ENCODE measurements around the gene HCK. TPM values are rescaled to one million over a fixed set of nuclear protein-coding genes. Genes with fewer than 3 reads are reported as not detected.
"Not testable (repeated sequence)": the region's sequence is repeated elsewhere in the genome, so short reads cannot be mapped to it uniquely, and the experiment has no call there.

The HCK gene
- total and polyA plus RNA-seq, 9 donors, result 4.4 to 6.3 (median 4.5) TPM

DNA sequence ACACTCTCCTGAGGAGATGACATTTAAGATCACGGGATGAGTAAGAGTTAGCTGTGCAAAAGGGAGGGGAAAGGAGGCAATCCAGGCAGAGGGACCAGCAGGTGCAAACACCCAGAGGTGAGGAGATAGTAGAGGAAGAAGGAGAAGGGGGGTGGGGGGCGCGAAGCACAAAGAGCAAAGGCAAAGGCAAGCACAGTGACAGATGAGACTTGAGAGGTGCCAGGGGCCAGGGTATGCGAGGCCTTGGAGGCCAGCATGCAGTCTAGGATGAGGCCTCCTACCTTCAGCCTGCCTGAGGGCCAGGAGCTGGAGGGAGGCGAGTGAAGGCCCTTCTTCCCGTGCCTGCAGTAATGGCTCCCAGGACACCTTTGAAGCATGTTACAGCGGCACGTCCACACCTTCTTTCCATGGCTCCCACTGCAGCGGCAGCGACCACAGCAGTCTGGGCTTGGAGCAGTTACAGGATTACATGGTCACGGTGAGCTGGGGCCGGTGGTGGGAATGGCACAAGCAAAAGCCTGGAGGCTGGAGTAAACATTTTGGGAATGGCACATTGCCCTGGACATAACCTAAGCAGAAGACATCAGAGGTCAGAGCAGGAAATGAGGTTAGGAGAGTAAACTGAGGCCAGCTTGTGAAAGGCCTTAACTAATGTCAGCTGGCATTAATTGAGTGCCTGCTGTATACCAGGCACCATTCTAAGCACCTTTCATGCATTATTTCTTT, 23.2 kb upstream of the HCK start:
- no peak for DNase-seq
- WGBS (ENCODE audit: insufficient coverage), result 27% methylated on average over 11 of the region's 12 CpGs

DNA sequence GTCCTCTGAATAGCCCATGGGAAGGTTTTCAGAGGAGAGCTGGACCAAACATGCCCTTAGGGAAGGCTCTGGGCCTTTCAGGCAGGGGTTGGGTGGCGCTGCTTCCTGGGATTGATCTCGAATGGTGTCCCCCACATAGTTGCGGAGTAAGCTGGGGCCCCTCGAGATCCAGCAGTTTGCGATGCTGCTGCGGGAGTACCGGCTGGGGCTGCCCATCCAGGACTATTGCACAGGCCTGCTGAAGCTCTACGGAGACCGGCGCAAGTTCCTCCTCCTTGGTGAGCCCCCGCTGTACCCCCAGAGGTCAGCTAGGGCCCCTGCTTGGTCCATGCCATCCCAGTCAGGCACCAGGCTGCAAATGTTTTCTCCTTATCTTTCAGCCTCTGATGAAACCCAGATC, 22.5 kb upstream of the HCK start:
- no peak overlapping the region for H3K27ac ChIP-seq (ENCODE audit: low read length)
- peaks cover 19% of the 10 kb centered on the region for H3K27me3 ChIP-seq (ENCODE audit: control insufficient read depth, insufficient read depth, low read length)
- no peak overlapping the region for H3K4me3 ChIP-seq (ENCODE audit: low read length)
- 64% methylated on average over 11 of the region's 11 CpGs for WGBS (ENCODE audit: insufficient coverage)
- DNase-seq, result no peak
- peaks cover 6% of the 10 kb centered on the region for H3K4me1 ChIP-seq (ENCODE audit: control insufficient read depth, insufficient read depth, low read length)
- H3K9me3 ChIP-seq (replicated peaks; ENCODE audit: control insufficient read depth, low read depth, low read length), result no peaks in the 10 kb centered on the region
- no peaks in the 10 kb centered on the region for H3K36me3 ChIP-seq (ENCODE audit: control insufficient read depth, insufficient read depth, low read length)

More for the DNA sequence above, 23.2 kb upstream of the HCK start:
- H3K9me3 ChIP-seq (replicated peaks; ENCODE audit: control insufficient read depth, low read depth, low read length), result no peaks in the 10 kb centered on the region
- H3K4me1 ChIP-seq (ENCODE audit: control insufficient read depth, insufficient read depth, low read length), result peaks cover 6% of the 10 kb centered on the region
- no peaks in the 10 kb centered on the region for H3K36me3 ChIP-seq (ENCODE audit: control insufficient read depth, insufficient read depth, low read length)
- peaks cover 15% of the 10 kb centered on the region for H3K27me3 ChIP-seq (ENCODE audit: control insufficient read depth, insufficient read depth, low read length)
- no peak overlapping the region for H3K4me3 ChIP-seq (ENCODE audit: low read length)
- H3K27ac ChIP-seq (ENCODE audit: low read length), result no peak overlapping the region

DNA sequence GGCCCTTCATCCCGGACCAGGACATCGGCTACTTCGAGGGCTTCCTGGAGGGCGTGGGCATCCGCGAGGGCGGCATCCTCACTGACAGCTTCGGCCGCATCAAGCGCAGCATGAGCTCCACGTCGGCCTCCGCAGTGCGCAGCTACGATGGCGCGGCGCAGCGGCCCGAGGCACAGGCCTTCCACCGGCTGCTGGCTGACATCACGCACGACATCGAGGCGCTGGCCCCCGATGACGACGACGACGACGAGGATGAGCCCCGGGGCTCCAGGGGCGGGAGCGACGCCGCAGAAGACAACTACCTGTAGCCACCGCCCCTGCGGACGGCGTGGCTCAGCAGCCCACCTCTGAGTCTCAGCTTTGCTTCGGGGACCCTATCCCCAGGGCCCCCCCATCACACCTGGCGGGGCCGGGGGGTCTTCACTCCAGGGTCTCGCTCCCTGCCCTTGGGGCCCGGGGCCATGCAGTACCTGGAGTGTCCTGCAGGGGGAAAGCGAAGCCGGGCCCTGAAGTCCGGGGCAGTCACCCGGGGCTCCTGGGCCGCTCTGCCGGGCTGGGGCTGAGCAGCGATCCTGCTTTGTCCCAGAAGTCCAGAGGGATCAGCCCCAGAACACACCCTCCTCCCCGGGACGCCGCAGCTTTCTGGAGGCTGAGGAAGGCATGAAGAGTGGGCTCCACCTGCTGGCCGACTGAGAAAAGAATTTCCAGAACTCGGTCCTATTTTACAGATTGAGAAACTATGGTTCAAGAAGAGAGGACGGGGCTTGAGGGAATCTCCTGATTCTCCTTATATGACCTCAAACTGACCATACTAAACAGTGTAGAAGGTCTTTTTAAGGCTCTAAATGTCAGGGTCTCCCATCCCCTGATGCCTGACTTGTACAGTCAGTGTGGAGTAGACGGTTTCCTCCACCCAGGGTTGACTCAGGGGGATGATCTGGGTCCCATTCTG, 20.8 kb upstream of the HCK start:
- Histone ChIP-seq H3K9me3 (replicated peaks; ENCODE audit: control insufficient read depth, low read depth, low read length) (no peaks in the 10 kb centered on the region), H3K4me3 (ENCODE audit: low read length) (peak overlapping the region; percentile 23), H3K27me3 (ENCODE audit: control insufficient read depth, insufficient read depth, low read length) (peaks cover 29% of the 10 kb centered on the region), H3K27ac (ENCODE audit: low read length) (no peak overlapping the region), H3K4me1 (ENCODE audit: control insufficient read depth, insufficient read depth, low read length) (peaks cover 6% of the 10 kb centered on the region), H3K36me3 (ENCODE audit: control insufficient read depth, insufficient read depth, low read length) (no peaks in the 10 kb centered on the region)
- WGBS (ENCODE audit: insufficient coverage), result 10% methylated on average over 48 of the region's 59 CpGs
- DNase-seq, result peak; percentile 82

DNA sequence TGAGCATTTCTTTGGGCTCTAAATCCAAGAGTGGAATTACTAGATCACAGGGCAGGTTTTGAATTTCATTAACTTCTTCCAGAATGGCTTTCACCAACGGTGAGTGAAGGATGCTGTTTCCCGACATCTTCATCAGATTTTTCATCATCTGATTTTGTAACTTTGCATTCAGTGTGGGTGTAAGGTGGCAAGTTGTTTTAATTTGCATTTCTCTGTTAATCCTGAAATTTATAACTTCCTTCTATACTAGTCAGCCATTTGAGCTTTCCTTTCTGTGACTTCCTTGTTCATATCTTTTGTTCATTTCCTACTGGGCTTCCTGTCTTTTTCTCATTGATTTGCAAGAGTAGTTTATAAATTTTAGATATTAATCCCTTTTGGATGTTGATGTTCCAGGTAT, 18.7 kb upstream of the HCK start:
- DNase-seq, result no peak
- Histone ChIP-seq H3K9me3 (replicated peaks; ENCODE audit: control insufficient read depth, low read depth, low read length) (peaks cover 2% of the 10 kb centered on the region), H3K27me3 (ENCODE audit: control insufficient read depth, insufficient read depth, low read length) (peaks cover 33% of the 10 kb centered on the region), H3K27ac (ENCODE audit: low read length) (no peak overlapping the region), H3K4me3 (ENCODE audit: low read length) (no peak overlapping the region), H3K36me3 (ENCODE audit: control insufficient read depth, insufficient read depth, low read length) (no peaks in the 10 kb centered on the region), H3K4me1 (ENCODE audit: control insufficient read depth, insufficient read depth, low read length) (peaks cover 6% of the 10 kb centered on the region)
- no CpG with 5 or more reads among the region's 2 CpGs for WGBS (ENCODE audit: insufficient coverage)

DNA sequence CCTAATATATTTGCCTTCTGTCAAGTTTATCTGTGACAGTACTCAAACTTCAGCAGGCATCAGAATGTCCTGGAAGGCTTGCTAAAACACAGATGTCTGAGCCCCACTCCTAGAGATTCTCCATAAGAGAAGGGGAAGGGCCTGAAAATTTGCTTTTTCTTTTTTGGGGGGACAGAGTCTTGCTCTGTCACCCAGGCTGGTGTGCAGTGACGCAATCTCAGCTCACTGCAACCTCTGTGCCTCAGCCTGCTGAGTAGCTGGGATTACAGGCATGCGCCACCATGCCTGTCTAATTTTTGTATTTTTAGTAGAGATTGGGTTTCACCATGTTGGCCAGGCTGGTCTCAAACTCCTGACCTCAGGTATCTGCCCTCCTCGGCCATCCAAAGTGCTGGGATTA, 18.3 kb upstream of the HCK start:
- H3K27me3 ChIP-seq (ENCODE audit: control insufficient read depth, insufficient read depth, low read length), result peaks cover 33% of the 10 kb centered on the region
- H3K4me3 ChIP-seq (ENCODE audit: low read length); H3K4me1 ChIP-seq (ENCODE audit: control insufficient read depth, insufficient read depth, low read length); H3K36me3 ChIP-seq (ENCODE audit: control insufficient read depth, insufficient read depth, low read length); H3K9me3 ChIP-seq (replicated peaks; ENCODE audit: control insufficient read depth, low read depth, low read length); H3K27ac ChIP-seq (ENCODE audit: low read length); DNase-seq: not testable (repeated sequence)
- WGBS (ENCODE audit: insufficient coverage), result 50% methylated on average over 3 of the region's 3 CpGs

DNA sequence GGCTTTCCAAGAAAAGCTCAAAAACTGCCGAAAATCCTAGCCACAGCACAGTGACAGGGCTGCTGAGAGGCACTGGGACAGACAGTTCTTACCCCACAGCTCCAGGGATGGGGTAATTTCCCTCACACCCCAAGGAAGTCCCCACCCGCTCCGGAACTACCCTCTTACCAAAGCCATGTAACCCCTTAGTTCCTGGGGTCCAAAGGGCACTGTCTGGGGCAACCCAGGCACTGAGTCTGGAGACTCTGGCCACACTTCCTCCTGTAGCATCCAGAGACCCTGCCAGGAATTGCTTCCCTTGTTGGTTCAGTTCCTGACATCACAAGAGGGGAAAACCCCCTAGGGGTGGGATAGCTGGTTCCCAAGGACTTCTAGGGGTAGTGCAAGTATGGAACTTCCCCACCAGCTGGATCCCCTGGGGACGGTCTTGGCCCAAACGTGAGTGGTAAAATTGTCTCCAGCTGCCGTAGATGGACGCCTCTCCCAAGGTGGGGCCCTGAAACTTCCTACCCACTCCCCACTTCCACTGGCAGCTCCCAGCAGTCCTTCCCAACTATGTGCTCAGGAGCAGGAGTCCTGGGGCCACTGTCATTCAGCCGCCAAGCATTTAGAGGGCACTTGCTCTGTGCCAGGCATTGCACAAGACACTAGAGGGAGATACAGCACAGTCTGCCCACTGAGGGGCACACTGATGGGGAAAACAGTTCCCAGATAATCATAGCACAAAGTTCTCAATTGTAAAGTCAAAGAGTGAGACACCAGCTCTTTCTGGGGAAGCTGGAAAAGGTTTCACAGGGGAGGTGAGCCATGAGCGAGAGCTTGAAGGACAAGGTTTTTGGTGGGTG, 17.2 kb upstream of the HCK start:
- DNase-seq, result peak; percentile 21
- Histone ChIP-seq H3K27ac (ENCODE audit: low read length) (no peak overlapping the region), H3K36me3 (ENCODE audit: control insufficient read depth, insufficient read depth, low read length) (no peaks in the 10 kb centered on the region), H3K4me3 (ENCODE audit: low read length) (no peak overlapping the region), H3K9me3 (replicated peaks; ENCODE audit: control insufficient read depth, low read depth, low read length) (peaks cover 2% of the 10 kb centered on the region), H3K4me1 (ENCODE audit: control insufficient read depth, insufficient read depth, low read length) (peaks cover 6% of the 10 kb centered on the region), H3K27me3 (ENCODE audit: control insufficient read depth, insufficient read depth, low read length) (peaks cover 33% of the 10 kb centered on the region)
- 44% methylated on average over 5 of the region's 9 CpGs for WGBS (ENCODE audit: insufficient coverage)

DNA sequence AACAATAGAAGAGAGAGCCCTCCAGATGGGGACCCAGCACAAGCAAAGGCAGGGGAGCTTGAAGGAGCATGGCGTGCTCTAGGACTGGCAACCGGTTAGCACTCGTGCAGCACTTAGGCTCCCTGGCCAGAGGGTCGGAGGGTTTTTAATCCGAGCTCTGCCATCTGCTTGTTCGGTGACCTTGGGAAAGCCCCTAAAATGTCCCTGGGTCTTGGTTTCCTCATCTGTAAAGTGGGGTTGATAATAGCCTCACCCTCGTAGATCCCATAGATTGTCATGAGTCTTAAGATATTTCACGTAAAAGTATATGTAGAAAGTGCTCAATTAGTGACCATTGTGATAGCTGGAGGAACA, 16.6 kb upstream of the HCK start:
- DNase-seq, result no peak
- Histone ChIP-seq H3K9me3 (replicated peaks; ENCODE audit: control insufficient read depth, low read depth, low read length) (peaks cover 2% of the 10 kb centered on the region), H3K27me3 (ENCODE audit: control insufficient read depth, insufficient read depth, low read length) (peaks cover 33% of the 10 kb centered on the region), H3K27ac (ENCODE audit: low read length) (no peak overlapping the region), H3K4me3 (ENCODE audit: low read length) (no peak overlapping the region), H3K36me3 (ENCODE audit: control insufficient read depth, insufficient read depth, low read length) (no peaks in the 10 kb centered on the region), H3K4me1 (ENCODE audit: control insufficient read depth, insufficient read depth, low read length) (peaks cover 9% of the 10 kb centered on the region)
- 83% methylated on average over 8 of the region's 8 CpGs for WGBS (ENCODE audit: insufficient coverage)

DNA sequence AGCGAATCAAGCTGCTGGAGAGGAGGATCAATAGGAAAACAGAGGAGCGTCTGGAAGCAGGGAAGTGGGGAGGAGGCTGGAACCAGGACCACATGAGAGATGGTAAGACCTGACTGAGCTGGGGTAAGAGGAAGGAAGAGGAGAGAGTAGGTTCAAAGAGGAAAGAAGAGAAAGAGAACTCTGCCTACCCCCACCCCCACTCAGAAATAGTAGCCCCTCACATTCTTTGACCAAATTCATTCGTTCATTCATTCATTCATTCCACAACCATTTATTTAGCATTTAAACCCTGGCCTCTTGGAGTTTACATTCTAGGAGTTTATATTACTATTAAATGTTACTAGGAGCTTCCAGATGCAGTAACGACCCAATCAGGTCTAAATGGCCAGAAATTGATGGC, 15.8 kb upstream of the HCK start:
- no peak for DNase-seq
- no peak overlapping the region for H3K27ac ChIP-seq (ENCODE audit: low read length)
- H3K36me3 ChIP-seq (ENCODE audit: control insufficient read depth, insufficient read depth, low read length), result no peaks in the 10 kb centered on the region
- 43% methylated on average over 3 of the region's 4 CpGs for WGBS (ENCODE audit: insufficient coverage)
- peaks cover 9% of the 10 kb centered on the region for H3K4me1 ChIP-seq (ENCODE audit: control insufficient read depth, insufficient read depth, low read length)
- no peak overlapping the region for H3K4me3 ChIP-seq (ENCODE audit: low read length)
- H3K9me3 ChIP-seq (replicated peaks; ENCODE audit: control insufficient read depth, low read depth, low read length), result peaks cover 2% of the 10 kb centered on the region
- peaks cover 26% of the 10 kb centered on the region for H3K27me3 ChIP-seq (ENCODE audit: control insufficient read depth, insufficient read depth, low read length)

DNA sequence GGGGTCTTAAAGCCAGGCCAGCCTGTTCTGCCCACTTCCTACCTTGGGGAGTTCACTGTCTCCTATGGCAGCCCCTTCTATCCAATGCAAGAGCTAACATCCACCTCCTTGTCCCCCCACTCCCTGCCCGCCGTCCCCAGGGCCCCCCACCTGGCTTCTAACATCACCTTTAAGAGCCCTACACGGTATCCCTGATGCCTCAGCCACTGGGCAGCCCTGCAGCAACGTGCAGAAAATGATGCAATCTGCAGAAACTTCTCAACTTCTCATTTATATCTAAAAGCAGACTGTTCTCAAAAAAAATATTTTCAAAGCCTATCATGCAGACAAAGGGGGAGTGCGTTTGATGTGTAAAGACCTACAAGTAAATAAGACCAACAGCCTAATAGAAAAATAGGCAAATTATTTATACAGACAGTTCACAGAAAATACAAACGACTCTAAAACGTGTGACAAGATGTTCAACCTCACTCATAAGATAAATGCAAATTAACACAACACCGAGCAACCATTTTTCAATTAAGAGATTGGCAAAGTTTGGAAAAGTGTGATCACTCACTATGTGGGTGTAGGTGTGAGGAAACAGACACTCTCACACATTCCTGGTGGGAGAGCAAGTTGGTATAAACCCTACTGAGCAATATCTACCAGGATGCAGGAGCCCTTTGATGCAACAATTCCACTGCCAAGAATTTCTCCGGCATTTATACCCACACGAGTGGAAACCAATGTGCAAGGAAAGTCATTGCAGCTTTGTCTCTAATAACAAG, 15.1 kb upstream of the HCK start:
- H3K9me3 ChIP-seq (replicated peaks; ENCODE audit: control insufficient read depth, low read depth, low read length), result peaks cover 2% of the 10 kb centered on the region
- no peak overlapping the region for H3K27ac ChIP-seq (ENCODE audit: low read length)
- no peak overlapping the region for H3K4me3 ChIP-seq (ENCODE audit: low read length)
- DNase-seq, result no peak
- 30% methylated on average over 4 of the region's 10 CpGs for WGBS (ENCODE audit: insufficient coverage)
- peaks cover 22% of the 10 kb centered on the region for H3K27me3 ChIP-seq (ENCODE audit: control insufficient read depth, insufficient read depth, low read length)
- H3K36me3 ChIP-seq (ENCODE audit: control insufficient read depth, insufficient read depth, low read length), result no peaks in the 10 kb centered on the region
- H3K4me1 ChIP-seq (ENCODE audit: control insufficient read depth, insufficient read depth, low read length), result peaks cover 7% of the 10 kb centered on the region
